ENCODE measurements around the gene DOCK4.

- TF ChIP-seq CTCF (IDR thresholded peaks at IDR 0.05) (no peak), FOXJ3 (CRISPR knock-in tag; IDR thresholded peaks at IDR 0.05; ENCODE audit: borderline replicate concordance) (no peak), SP1 (CRISPR knock-in tag; conservative IDR thresholded peaks at IDR 0.05) (no peak), TCF7 (CRISPR knock-in tag; IDR thresholded peaks at IDR 0.05; ENCODE audit: low read depth) (no peak), HMGXB4 (CRISPR knock-in tag; IDR thresholded peaks at IDR 0.05) (no peak)
These were observed 459.2 kb downstream of the DOCK4 start for GRCh38 chr7:111746950-111747349.
